K562 (cell line): Measurements from ENCODE around the gene ACKR2. TPM values are rescaled to one million over a fixed set of nuclear protein-coding genes. Genes with fewer than 3 reads are reported as not detected.
A peak's percentile ranks its signal among the peaks of the same experiment; 100 is the strongest.

Experiments
- ARID1B ChIP-seq: fragments of 450-650 bp; IDR thresholded peaks from 2 replicates; pipeline ENCODE4 v1.6.1; 2016; ENCODE audit warnings: antibody characterized with exemption, mild to moderate bottlenecking, inconsistent platforms
- ATF4 ChIP-seq: fragments of 450-650 bp; formaldehyde crosslinking; IDR thresholded peaks from 2 replicates; pipeline ENCODE4 v1.4.0; 2022; ENCODE audit warnings: mild to moderate bottlenecking, moderate library complexity
- CGGBP1 ChIP-seq: fragments of 250-450 bp; sonication (Bioruptor Pico); IDR thresholded peaks from 2 replicates; pipeline ENCODE4 v1.9.0; 2021; ENCODE audit warnings: mild to moderate bottlenecking
- CLOCK ChIP-seq: fragments of 250-450 bp; sonication (Bioruptor Pico); IDR thresholded peaks from 2 replicates; pipeline ENCODE4 v1.4.0; 2020; ENCODE audit warnings: mild to moderate bottlenecking, moderate library complexity, borderline replicate concordance
- E2F4 ChIP-seq: sonication (generic); formaldehyde crosslinking; IDR thresholded peaks from 2 replicates; pipeline ENCODE4 v1.8.0; 2022; ENCODE audit warnings: mild to moderate bottlenecking, low read depth, missing genetic modification reagents
- HDAC1 ChIP-seq, 2 experiments: fragments of 450-650 bp; IDR thresholded peaks; 2 replicates each; pipeline ENCODE4 v1.6.1; 2016 to 2017; ENCODE audit warnings: inconsistent platforms in 1 of 2, mild to moderate bottlenecking in 1 of 2, moderate library complexity in 1 of 2
- HDAC8 ChIP-seq: fragments of 450-650 bp; IDR thresholded peaks from 2 replicates; pipeline ENCODE4 v1.6.1; 2016; ENCODE audit warnings: mild to moderate bottlenecking, missing genetic modification characterization, moderate library complexity, missing compliant biosample characterization
- HIVEP1 ChIP-seq: fragments of 250-450 bp; sonication (Bioruptor Pico); IDR thresholded peaks from 2 replicates; pipeline ENCODE4 v1.4.0; 2020; ENCODE audit warnings: mild to moderate bottlenecking
- KLF10 ChIP-seq: fragments of 250-450 bp; sonication (Bioruptor Pico); IDR thresholded peaks from 2 replicates; pipeline ENCODE4 v1.6.1; 2021; ENCODE audit warnings: matching md5 sums
- KLF16 ChIP-seq: IDR thresholded peaks from 2 replicates; pipeline ENCODE4 v1.6.1; 2016; ENCODE audit warnings: antibody characterized with exemption
- L3MBTL2 ChIP-seq: fragments of 450-650 bp; IDR thresholded peaks from 2 replicates; pipeline ENCODE4 v1.6.1; 2016; ENCODE audit warnings: mild to moderate bottlenecking, moderate library complexity
- NCOA2 ChIP-seq, 2 experiments: fragments of 450-650 bp; IDR thresholded peaks; 2 replicates each; pipeline ENCODE4 v1.6.1; 2018; ENCODE audit warnings: mild to moderate bottlenecking in 2 of 2, moderate library complexity in 1 of 2; ENCODE audit not compliant: partially characterized antibody in 2 of 2
- RAD21 ChIP-seq, 2 experiments: fragments of 250-450 bp in 1 of 2; fragments of 450-650 bp in 1 of 2; sonication (Bioruptor Pico) in 1 of 2; formaldehyde crosslinking in 1 of 2; IDR thresholded peaks in 1 of 2; conservative IDR thresholded peaks in 1 of 2; 2 replicates each; pipeline versions ENCODE4 v1.4.0 to v1.8.0; 2020 to 2022; ENCODE audit warnings: mild to moderate bottlenecking in 2 of 2, moderate library complexity in 1 of 2
- SETDB1 ChIP-seq: IDR thresholded peaks from one replicate; pipeline ENCODE4 v1.6.1; 2012; ENCODE audit warnings: low read length, control low read depth, inconsistent platforms
- SMARCB1 ChIP-seq: IDR thresholded peaks from 2 replicates; pipeline ENCODE4 v1.6.1; 2011; ENCODE audit warnings: improper control_type of control experiment, low read depth; ENCODE audit not compliant: insufficient read length
- SRSF1 ChIP-seq: fragments of 200-400 bp; formaldehyde crosslinking; IDR thresholded peaks from 2 replicates; pipeline ENCODE4 v1.6.1; 2017; ENCODE audit warnings: mild to moderate bottlenecking, low read depth, low read length, moderate library complexity
- SRSF9 ChIP-seq: fragments of 200-400 bp; formaldehyde crosslinking; IDR thresholded peaks from 2 replicates; pipeline ENCODE4 v1.6.1; 2017; ENCODE audit warnings: low read depth, low read length, borderline replicate concordance
- TEAD1 ChIP-seq, 2 experiments: fragments of 450-650 bp in 1 of 2; sonication (generic) in 1 of 2; formaldehyde crosslinking; IDR thresholded peaks; 2 replicates each; pipeline versions ENCODE4 v1.4.0 to v1.8.0; 2020 to 2022; ENCODE audit warnings: mild to moderate bottlenecking in 2 of 2, missing genetic modification reagents in 1 of 2
- ZNF143 ChIP-seq: sonication (generic); formaldehyde crosslinking; IDR thresholded peaks from 2 replicates; pipeline ENCODE4 v1.9.0; 2022; ENCODE audit warnings: mild to moderate bottlenecking, missing genetic modification reagents
- ZNF174 ChIP-seq: fragments of 250-450 bp; sonication (Bioruptor Pico); IDR thresholded peaks from 2 replicates; pipeline ENCODE4 v1.4.0; 2020; ENCODE audit warnings: mild to moderate bottlenecking
- ZNF445 ChIP-seq: fragments of 250-450 bp; sonication (Bioruptor Pico); IDR thresholded peaks from 2 replicates; pipeline ENCODE4 v1.4.0; 2020; ENCODE audit warnings: low read depth, mild to moderate bottlenecking, moderate library complexity
- polyA plus RNA-seq, 8 experiments: library from polyadenylated mRNA; depleted of rRNA in 4 of 8; stranded (reverse) in 5 of 8; unstranded in 3 of 8; fragments of >200 nt; fragmentation: Nextera tagmentation in 2 of 8; fragmentation: Illumina TruSeq in 1 of 8; extraction: Ambion mirVana in 2 of 8; extraction: Trizol in 1 of 8; gene quantifications; 2 replicates each; pipeline versions ENCODE4 v1.2.1 to v1.2.3, GENCODE V29; 2011 to 2014; ENCODE audit warnings: inconsistent platforms in 1 of 8, missing spikeins in 1 of 8
- total RNA-seq, 7 experiments: library from RNA; depleted of rRNA in 6 of 7; stranded (reverse); fragments of >200 nt in 6 of 7; fragmentation: Illumina TruSeq in 2 of 7; extraction: Trizol in 2 of 7; gene quantifications; 2 replicates each; pipeline versions ENCODE4 v1.2.1 to v1.2.3, GENCODE V29; 2011 to 2021; ENCODE audit warnings: low replicate concordance in 1 of 7

Gene ACKR2
- total and polyA plus RNA-seq, 9 of the 15 experiments (the other 6 are each of a cell fraction or from before 2014, with no cell fraction given) = 0.03 to 0.69 (median 0.25) TPM; not detected in 1

GRCh38 chr3:42786212-42786611 lies 23.0 kb upstream of the ACKR2 start (continued):
- TF ChIP-seq KLF16 = peak; percentile 64; the same call in 1 of the 2 replicates
- no peak for TF ChIP-seq ZNF445
- TF ChIP-seq ZNF143 = no peak
- 0 out of 4 replicates have a peak, but pooled peaks of 1 of the 2 experiments have one; percentile 9 for TF ChIP-seq RAD21 (CRISPR knock-in tag; conservative IDR thresholded peaks at IDR 0.05 in 1 of 2, IDR thresholded peaks at IDR 0.05 in 1 of 2)
- no peak for TF ChIP-seq SRSF9
- TF ChIP-seq ARID1B = peak; percentile 88
- TF ChIP-seq HIVEP1 (CRISPR knock-in tag) = no peak
- TF ChIP-seq CLOCK (CRISPR knock-in tag) = no peak
- TF ChIP-seq NCOA2 (IDR thresholded peaks at IDR 0.05; ENCODE audit: partially characterized antibody in 2 of 2) = peak in 1 of 2 experiments; percentile 25
- no peak for TF ChIP-seq L3MBTL2
- no peak for TF ChIP-seq HDAC8 (tag)
- no peak for TF ChIP-seq CGGBP1
- no peak for TF ChIP-seq ZNF174 (CRISPR knock-in tag)
- TF ChIP-seq KLF10 (CRISPR knock-in tag) = no peak
- TF ChIP-seq SETDB1 = no peak
- no peak for TF ChIP-seq SRSF1
- TF ChIP-seq HDAC1 (IDR thresholded peaks at IDR 0.05) = no peak
- no peak for TF ChIP-seq SMARCB1
- TF ChIP-seq E2F4 (CRISPR knock-in tag) = no peak
- TF ChIP-seq TEAD1 (CRISPR knock-in tag; IDR thresholded peaks at IDR 0.05) = no peak
- TF ChIP-seq ATF4 (CRISPR knock-in tag) = no peak
